ENCODE results near the gene ELK4. TPM values are rescaled to one million over a fixed set of nuclear protein-coding genes. Genes with fewer than 3 reads are reported as not detected.

ELK4 gene
- total and polyA plus RNA-seq, 2 of the 13 experiments (the other 11 are each of a cell fraction or from before 2014, with no cell fraction given) = 8.3 to 13.1 TPM

GRCh38 chr1:205591522-205592351 lies 40.1 kb downstream of the ELK4 start (continued):
- TF ChIP-seq, protein P1, sequence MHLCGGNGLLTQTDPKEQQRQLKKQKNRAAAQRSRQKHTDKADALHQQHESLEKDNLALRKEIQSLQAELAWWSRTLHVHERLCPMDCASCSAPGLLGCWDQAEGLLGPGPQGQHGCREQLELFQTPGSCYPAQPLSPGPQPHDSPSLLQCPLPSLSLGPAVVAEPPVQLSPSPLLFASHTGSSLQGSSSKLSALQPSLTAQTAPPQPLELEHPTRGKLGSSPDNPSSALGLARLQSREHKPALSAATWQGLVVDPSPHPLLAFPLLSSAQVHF (CRISPR knock-in tag; IDR thresholded peaks at IDR 0.05) = no peak
- TF ChIP-seq CCAR2 (optimal IDR thresholded peaks at IDR 0.05; ENCODE audit: low read depth, low read length) (no peak), ZNF550 (CRISPR knock-in tag; IDR thresholded peaks at IDR 0.05; ENCODE audit: borderline replicate concordance) (no peak), CEBPZ (IDR thresholded peaks at IDR 0.05; ENCODE audit: low read length) (no peak), ZNF382 (CRISPR knock-in tag; IDR thresholded peaks at IDR 0.05; ENCODE audit: borderline replicate concordance) (no peak), CHD4 (IDR thresholded peaks at IDR 0.05; ENCODE audit: borderline replicate concordance, low read length) (no peak), TEAD2 (CRISPR knock-in tag; IDR thresholded peaks at IDR 0.05) (no peak), SOX13 (IDR thresholded peaks at IDR 0.05) (no peak), SOX13 (CRISPR knock-in tag; conservative IDR thresholded peaks at IDR 0.05 in 1 of 2, IDR thresholded peaks at IDR 0.05 in 1 of 2) (no peak), TCF7 (IDR thresholded peaks at IDR 0.05; ENCODE audit: low read depth) (no peak), ELF3 (CRISPR knock-in tag; IDR thresholded peaks at IDR 0.05) (peak; percentile 66), ATAD3A (CRISPR knock-in tag; IDR thresholded peaks at IDR 0.05) (0 out of 2 replicates have a peak, but pooled peaks have one; percentile 33), RBAK (CRISPR knock-in tag; IDR thresholded peaks at IDR 0.05) (peak; percentile 61; the same call in 1 of the 2 replicates), RARG (CRISPR knock-in tag; IDR thresholded peaks at IDR 0.05; ENCODE audit: low read depth) (no peak), TOPORS (CRISPR knock-in tag; IDR thresholded peaks at IDR 0.05) (0 out of 2 replicates have a peak, but pooled peaks have one; percentile 43), KAT2B (IDR thresholded peaks at IDR 0.05; ENCODE audit: borderline replicate concordance, low read depth, low read length) (no peak), HDAC1 (CRISPR knock-in tag; IDR thresholded peaks at IDR 0.05) (no peak; the same call in 1 of the 2 replicates), PHB2 (IDR thresholded peaks at IDR 0.05; ENCODE audit: partially characterized antibody) (no peak), NBN (conservative IDR thresholded peaks at IDR 0.05) (no peak), ZNF800 (CRISPR knock-in tag; IDR thresholded peaks at IDR 0.05) (0 out of 2 replicates have a peak, but pooled peaks have one; percentile 57), ZNF253 (CRISPR knock-in tag; IDR thresholded peaks at IDR 0.05; ENCODE audit: borderline replicate concordance) (no peak)
- TF ChIP-seq, protein P2, sequence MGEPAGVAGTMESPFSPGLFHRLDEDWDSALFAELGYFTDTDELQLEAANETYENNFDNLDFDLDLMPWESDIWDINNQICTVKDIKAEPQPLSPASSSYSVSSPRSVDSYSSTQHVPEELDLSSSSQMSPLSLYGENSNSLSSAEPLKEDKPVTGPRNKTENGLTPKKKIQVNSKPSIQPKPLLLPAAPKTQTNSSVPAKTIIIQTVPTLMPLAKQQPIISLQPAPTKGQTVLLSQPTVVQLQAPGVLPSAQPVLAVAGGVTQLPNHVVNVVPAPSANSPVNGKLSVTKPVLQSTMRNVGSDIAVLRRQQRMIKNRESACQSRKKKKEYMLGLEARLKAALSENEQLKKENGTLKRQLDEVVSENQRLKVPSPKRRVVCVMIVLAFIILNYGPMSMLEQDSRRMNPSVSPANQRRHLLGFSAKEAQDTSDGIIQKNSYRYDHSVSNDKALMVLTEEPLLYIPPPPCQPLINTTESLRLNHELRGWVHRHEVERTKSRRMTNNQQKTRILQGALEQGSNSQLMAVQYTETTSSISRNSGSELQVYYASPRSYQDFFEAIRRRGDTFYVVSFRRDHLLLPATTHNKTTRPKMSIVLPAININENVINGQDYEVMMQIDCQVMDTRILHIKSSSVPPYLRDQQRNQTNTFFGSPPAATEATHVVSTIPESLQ (CRISPR knock-in tag; conservative IDR thresholded peaks at IDR 0.05) = no peak
